ENCODE measurements around the gene SRC.

The SRC gene

DNA sequence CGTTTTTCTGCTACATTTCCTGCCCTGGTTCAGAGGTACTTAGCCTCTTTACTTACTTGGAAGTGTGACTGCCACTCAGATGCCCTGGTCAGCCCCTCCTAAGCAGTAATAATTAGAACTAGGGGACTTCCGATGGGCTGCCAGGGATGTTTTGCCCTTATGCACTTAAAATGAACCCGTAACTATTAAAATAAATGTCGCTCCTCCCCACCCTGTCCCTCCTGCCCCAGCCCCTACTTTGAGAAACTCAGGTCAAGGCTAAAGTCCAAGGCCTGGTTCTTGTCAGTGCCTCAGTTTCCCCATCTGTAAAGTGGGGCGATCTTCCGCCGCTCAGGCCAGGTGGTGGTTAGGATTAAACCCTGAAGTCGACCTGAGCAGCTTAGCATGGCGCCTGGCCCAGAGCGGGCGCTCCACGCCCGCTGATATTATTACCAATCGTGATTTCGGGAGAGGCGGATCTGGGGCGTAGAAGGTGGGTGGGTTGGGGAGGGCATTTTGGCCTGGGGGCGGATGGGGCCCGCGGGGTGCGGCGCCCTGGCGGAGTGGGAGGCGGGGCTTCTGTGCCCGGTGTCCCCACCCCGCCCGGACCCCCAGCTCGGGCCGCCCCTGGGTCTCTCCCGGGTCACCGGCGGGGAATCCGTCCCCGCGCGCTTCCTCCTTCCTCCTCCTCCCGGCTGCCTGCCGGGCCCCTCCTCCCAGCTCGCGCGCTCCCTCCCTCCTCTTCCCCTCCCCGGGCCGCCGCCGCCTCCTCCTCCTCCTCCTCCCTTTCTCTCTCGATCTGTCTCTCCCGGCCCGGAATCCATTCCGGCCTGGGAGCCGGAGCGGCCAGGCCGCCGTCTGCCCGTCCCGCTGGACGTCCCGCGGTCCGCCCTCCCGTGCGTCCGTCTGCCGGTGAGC lies at the start of gene SRC:
TSS of gene SRC (plus strand) at position 802 of the 897 bp plus-strand sequence. CDS start 38,014 bp downstream, outside the sequence.
- peak; percentile 32 for DNase-seq (ENCODE audit: low spot score)

- DNase-seq (ENCODE audit: low spot score) = no peak
Measured at GRCh38 chr20:37296371-37296770, 49.6 kb upstream of the SRC start.

GRCh38 chr20:37297066-37297736 lies 48.7 kb upstream of the SRC start:
- DNase-seq (ENCODE audit: low spot score) = no peak

DNA sequence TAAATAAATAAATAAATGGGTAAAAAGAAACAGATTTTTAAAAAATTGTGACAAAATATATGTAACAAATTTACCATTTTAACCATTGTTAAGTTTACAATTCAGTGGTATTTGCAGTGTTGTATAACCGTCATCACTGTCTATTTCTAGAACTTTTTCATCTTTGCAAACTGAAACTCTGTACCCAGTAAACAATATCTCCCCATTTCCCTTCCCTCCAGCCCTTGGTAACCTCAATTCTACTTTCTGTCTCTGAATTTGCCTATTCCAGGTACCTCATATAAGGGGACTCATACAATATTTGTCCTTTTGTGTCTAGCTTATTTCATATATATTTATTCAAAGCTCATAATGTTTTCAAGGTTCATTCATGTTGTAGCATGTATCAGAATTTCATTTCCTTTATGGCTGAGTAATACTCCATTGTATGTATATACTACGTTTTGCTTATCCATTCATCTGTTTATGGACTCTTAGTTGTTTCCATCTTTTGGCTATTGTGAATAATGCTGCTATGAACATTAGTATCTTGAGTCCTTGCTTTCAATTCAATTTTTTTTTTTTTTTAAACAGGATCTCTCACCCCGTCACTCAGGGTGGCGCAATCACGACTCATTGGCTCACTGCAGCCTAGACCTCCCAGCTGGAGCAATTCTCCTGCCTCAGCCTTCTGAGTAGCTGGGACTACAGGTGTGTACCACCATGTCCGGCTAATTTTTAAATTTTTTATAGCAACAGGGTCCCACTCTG lies 47.6 kb upstream of the SRC start:
- DNase-seq (ENCODE audit: low spot score) = no peak

DNA sequence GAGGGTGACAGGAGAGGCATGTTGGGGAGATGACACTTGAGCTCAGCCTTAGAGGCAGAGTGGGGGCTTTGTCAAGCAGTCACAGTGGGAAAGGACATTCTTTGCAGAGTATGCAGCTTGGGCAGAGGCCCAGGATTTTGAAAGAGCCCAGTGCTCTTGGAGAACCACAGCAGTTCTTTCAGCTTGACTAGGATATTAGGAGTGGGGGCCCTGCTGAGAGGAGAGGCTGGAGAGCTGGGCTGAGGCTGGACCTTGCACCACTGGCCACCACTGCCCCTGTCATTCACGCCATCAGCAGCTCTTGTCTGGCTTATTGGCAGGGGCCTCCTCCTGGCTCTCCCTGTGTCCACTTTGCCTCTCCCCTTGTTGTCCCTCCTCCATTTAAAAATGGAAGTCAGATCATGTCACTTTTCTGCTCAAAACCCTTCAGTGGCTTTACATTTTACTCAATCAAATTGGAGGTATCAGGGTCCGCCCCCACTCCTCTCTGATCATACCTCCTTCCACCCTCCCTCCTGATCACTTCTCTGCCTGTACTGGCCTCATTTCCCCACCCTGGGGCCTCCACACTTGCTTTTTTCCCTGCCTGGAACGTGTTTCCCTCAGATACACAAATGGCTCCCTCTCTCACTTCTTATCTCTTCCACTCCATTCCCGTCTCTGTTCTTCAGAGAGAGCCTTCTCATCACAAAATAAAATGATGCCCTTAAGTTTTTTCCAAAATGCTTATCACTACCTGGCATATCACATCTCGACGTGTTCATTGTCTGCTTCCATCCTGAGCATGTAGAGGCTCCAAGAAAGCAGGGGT lies 46.0 kb upstream of the SRC start:
- no peak for DNase-seq (ENCODE audit: low spot score)

DNA sequence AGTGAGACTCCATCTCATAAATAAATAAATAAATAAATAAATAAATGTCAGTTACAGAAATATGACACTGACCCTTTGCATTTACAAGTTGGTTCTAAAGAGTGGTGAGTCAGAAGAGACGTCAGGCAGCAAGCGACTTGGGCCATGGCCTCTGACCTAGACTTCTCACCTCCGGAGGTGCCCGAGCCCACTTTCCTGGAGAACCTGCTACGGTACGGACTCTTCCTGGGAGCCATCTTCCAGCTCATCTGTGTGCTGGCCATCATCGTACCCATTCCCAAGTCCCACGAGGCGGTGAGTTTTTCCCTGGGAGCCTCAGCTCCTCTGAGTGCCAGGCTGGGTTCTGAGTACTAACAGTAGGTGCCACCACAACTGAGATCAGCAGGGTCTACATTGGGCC lies 44.8 kb upstream of the SRC start:
- no peak for DNase-seq (ENCODE audit: low spot score)

DNA sequence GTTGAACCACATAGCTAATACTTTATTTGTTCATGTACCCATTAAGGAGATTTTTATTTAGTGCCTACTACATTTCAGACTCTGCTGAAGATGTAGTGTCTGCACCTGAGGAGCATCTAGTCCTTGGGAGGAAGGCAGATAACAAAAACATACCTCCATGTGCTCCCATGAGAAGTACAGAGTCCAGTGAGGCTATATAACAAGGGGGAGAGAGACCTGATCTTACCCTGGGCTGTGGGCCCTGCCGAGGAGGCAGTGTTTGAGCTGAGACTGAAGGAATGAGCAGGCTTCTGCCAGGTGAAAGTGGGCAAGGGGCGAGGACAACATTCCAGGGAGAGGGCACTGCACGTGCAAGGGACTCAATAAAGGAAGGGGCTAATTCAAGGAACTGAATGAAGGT lies 44.4 kb upstream of the SRC start:
- no peak for DNase-seq (ENCODE audit: low spot score)

GRCh38 chr20:37302981-37303380 lies 43.0 kb upstream of the SRC start:
- DNase-seq (ENCODE audit: low spot score) = no peak

DNA sequence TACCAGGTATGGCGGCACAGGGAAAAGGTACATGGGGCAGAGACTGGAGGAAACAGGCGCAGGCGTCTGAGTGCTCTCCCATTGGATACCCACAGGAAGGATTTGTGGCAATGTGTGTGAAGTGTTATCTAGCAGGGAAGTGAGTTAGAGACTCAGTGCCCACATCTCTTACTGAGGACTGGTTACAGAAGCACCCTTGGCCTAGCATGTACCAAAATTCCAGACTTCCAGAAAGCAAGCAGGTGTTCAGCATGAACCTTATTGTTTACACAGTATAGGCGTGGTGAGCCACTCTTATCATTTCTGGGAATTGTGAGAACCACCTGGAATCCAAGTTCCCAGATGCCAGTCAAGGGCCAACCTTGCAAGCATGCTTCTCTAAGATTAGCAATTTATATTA lies 42.3 kb upstream of the SRC start:
- DNase-seq (ENCODE audit: low spot score) = no peak

- DNase-seq (ENCODE audit: low spot score) = no peak
Measured at GRCh38 chr20:37305079-37305478, 40.9 kb upstream of the SRC start.

- DNase-seq (ENCODE audit: low spot score) = no peak
Measured at GRCh38 chr20:37305839-37306238, 40.1 kb upstream of the SRC start.

DNA sequence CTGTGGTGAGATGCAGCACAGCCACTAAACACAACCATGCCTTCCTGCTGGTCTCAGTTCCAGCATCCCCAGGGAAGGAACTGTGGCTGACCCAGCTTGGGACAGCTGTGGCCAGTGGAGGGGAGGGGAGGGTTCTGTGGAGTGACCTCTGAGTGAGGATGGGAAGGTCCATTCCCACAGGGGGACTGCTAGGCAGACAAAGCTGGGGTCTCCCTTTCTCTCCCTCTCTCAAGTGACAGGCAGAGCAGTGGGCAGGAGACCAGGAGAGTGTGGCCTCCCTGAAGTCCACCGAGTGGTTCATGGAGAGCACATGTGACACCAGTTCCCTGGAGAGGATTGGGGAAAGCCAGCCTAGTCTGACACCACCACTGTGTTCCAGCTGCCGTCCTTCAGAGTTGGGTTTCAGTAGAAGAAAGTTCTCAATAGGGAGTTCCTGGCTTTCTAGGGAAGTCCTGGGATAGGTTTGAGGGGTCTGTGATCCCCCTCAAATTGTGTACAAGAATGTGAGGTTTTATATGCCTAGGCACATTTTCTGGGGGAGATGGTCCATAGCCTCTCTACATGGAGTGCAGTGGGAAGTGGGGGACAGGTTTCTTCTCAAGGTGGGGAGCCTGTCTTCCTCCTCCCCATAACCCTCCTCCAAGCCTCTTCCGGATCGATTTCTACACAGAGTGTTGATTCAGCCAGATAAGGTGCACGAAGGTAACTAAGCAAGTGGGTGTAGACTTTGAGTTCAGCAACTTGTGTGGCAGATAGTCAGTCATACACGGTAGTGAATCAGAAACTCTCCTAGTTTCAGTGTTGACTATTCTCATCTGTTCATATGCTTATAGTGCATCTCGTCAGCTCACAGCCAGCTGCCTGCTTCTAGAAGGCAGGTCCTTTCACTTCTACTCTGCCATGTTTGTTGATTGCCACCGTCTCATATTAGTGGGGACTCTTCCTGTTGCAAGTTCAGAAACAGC lies 37.6 kb upstream of the SRC start:
- peak; percentile 42 for DNase-seq (ENCODE audit: low spot score)

GRCh38 chr20:37309290-37309689 lies 36.6 kb upstream of the SRC start:
- DNase-seq (ENCODE audit: low spot score) = no peak

DNA sequence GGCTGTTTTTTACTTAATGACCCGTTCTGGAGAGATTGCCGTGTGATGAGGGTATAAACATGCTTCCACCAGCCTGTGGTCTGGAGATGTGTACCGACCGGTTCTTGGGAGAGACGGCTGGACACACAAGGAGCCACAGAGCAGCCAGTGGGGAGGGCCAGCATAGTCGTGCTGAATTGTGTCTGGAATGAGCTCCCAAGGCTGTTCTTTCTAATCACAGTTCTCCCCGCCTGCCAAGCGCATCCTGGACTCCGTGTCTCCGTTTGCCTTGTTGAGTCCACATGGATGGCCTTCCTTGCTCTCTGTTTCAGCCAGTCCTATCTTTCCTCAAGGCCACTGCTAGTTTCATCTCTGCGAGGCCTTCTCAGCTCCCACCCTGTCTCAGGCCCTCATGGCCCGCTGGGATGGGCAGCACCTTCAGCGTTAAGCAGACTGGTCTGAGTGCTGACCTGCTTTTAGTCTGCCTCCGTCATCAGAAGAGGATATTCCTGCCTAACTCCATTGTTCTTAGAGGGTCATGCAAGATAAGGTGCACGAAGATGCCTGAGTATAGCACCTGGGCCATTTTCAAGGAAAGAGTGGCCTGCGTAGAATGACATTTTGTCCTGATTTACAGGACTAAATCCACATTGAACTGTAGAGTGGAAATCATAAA lies 35.9 kb upstream of the SRC start:
- no peak for DNase-seq (ENCODE audit: low spot score)

DNA sequence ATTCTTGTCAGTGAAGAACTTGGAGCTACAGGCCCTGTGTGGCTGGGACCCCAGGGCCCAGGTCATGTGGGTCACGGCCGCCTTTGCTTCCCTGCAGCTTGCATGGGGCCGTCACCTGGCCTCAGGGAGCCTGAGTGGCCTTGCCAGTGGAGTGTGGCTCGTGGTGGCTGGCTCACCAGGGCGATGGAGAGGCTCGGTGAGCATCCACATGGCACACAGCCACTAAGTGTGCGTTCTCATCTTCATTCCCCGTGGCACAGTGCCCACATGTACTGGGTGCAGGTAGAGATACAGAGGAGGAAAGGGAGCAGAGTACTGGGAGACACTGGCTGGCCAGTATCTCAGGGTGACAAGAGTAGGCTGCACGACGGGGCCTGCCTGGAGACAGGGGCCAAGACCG lies 35.0 kb upstream of the SRC start:
- DNase-seq (ENCODE audit: low spot score) = no peak

DNA sequence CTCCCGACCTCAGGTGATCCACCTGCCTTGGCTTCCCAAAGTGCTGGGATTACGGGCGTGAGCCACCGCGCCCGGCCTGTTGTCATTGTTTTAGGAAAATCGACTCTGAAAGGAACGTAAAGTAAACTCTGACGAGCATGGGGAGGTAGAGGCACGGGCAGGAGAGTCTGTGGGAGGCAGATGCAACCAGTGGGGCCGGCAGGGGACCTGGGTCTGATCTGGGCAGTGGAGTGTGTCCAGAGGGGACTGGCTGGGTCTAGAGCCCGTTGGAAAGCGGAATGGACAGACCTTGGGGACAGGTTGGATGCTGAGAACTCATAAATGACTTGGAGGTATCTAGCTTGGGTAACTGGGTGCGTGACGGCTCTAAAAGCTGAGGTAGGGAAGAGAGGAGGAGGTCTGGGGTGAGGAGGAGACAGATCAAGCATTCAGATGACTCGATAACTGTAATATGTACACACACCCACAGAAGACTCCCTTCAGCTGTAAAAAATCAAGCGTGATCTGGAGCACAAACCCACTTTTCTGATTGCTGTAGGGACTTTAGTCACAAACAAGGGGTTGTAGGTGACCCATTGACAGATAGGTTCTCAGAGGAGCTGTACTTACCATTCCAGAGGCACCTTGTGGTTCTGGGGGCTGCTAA lies 34.1 kb upstream of the SRC start:
- DNase-seq (ENCODE audit: low spot score) = no peak

GRCh38 chr20:37313546-37314091 lies 32.3 kb upstream of the SRC start:
- no peak for DNase-seq (ENCODE audit: low spot score)

DNA sequence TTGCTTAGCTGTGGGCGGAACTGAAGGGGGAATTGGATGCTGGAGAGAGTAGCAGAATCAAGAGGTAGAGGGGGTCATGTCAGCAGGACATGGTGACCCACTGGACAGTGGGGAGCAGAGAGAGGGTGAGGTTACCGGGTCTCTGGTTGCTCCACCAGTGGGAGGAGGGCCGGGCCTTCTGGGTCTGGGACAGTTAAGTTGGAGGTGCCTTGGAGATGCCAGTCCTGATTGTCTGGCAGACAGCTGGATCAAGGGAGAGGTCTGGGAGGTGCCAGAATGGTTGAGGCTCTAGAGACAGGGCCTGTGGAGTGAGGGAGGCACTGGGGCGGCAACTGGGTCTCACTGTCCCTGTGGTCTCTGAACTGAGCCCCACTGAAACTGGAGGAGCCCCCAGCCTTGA lies 31.8 kb upstream of the SRC start:
- no peak for DNase-seq (ENCODE audit: low spot score)

- no peak for DNase-seq (ENCODE audit: low spot score)
Measured at GRCh38 chr20:37314617-37315016, 31.3 kb upstream of the SRC start.
